Stimulated activated CD4-positive, alpha-beta T cell treated with anti-CD3 and anti-CD28 coated beads, Interleukin-1b, Interleukin-23, amount 100 ng/mL, for 48 hours (primary cell): ENCODE measurements around the gene TTYH2.
A peak's percentile ranks its signal among the peaks of the same experiment; 100 is the strongest.
"Not testable (repeated sequence)": the region's sequence is repeated elsewhere in the genome, so short reads cannot be mapped to it uniquely, and the experiment has no call there.

Experiments used
- DNase-seq: peaks from one replicate; pipeline ENCODE4 v3.0.0-alpha.2; 2020

TTYH2 gene

GRCh38 chr17:74267987-74268499 is 54.7 kb downstream of the TTYH2 start:
- DNase-seq, result no peak

GRCh38 chr17:74268558-74268957 is 55.2 kb downstream of the TTYH2 start:
- DNase-seq, result no peak

- no peak for DNase-seq
These were observed 57.0 kb downstream of the TTYH2 start for GRCh38 chr17:74270333-74270732.

GRCh38 chr17:74271281-74271680 is 57.9 kb downstream of the TTYH2 start:
- no peak for DNase-seq

- no peak for DNase-seq
These were observed 58.7 kb downstream of the TTYH2 start for GRCh38 chr17:74271901-74272561.

- DNase-seq, result no peak
These were observed 59.4 kb downstream of the TTYH2 start for GRCh38 chr17:74272731-74273201.

- no peak for DNase-seq
These were observed 60.8 kb downstream of the TTYH2 start, which contains the start of gene DNAI2 for GRCh38 chr17:74274060-74274708. DNAI2 (plus strand) TSS chr17:74274234; CDS start chr17:74281818, 7,584 bp downstream.

- no peak for DNase-seq
These were observed 61.5 kb downstream of the TTYH2 start for GRCh38 chr17:74274709-74275340.

- DNase-seq, result no peak
These were observed 62.7 kb downstream of the TTYH2 start for GRCh38 chr17:74276051-74276476.

- no peak for DNase-seq
These were observed 63.2 kb downstream of the TTYH2 start for GRCh38 chr17:74276541-74277009.

- no peak for DNase-seq
These were observed 64.6 kb downstream of the TTYH2 start for GRCh38 chr17:74277935-74278334.

- DNase-seq, result not testable (repeated sequence)
These were observed 66.2 kb downstream of the TTYH2 start for GRCh38 chr17:74279617-74280016.

GRCh38 chr17:74280093-74280513 is 66.7 kb downstream of the TTYH2 start:
- peak; percentile 67 for DNase-seq

- no peak for DNase-seq
These were observed 68.4 kb downstream of the TTYH2 start for GRCh38 chr17:74281799-74282198.

GRCh38 chr17:74282274-74282586 is 68.9 kb downstream of the TTYH2 start:
- not testable (repeated sequence) for DNase-seq

GRCh38 chr17:74282587-74283370 is 69.4 kb downstream of the TTYH2 start:
- DNase-seq, result peak; percentile 71

GRCh38 chr17:74283371-74283673 is 70.0 kb downstream of the TTYH2 start:
- DNase-seq, result no peak

GRCh38 chr17:74287031-74287602 is 73.7 kb downstream of the TTYH2 start:
- DNase-seq, result no peak

GRCh38 chr17:74288785-74289184 is 75.4 kb downstream of the TTYH2 start:
- peak; percentile 61 for DNase-seq

- no peak for DNase-seq
These were observed 76.3 kb downstream of the TTYH2 start for GRCh38 chr17:74289688-74290087.

GRCh38 chr17:74290340-74290739 is 77.0 kb downstream of the TTYH2 start:
- no peak for DNase-seq

GRCh38 chr17:74292495-74292894 is 79.1 kb downstream of the TTYH2 start:
- no peak for DNase-seq
